NCI-H345 treated with DMSO at 0.1 percent for 48 hours (cell line): ENCODE results near the gene CCT3.
"Not testable (repeated sequence)": the region's sequence is repeated elsewhere in the genome, so short reads cannot be mapped to it uniquely, and the experiment has no call there.

Experiments
- DNase-seq: peaks from one replicate; lab custom pipeline; 2025; ENCODE audit not compliant: unreplicated experiment; lab: John Stamatoyannopoulos, UW

Gene CCT3

DNA sequence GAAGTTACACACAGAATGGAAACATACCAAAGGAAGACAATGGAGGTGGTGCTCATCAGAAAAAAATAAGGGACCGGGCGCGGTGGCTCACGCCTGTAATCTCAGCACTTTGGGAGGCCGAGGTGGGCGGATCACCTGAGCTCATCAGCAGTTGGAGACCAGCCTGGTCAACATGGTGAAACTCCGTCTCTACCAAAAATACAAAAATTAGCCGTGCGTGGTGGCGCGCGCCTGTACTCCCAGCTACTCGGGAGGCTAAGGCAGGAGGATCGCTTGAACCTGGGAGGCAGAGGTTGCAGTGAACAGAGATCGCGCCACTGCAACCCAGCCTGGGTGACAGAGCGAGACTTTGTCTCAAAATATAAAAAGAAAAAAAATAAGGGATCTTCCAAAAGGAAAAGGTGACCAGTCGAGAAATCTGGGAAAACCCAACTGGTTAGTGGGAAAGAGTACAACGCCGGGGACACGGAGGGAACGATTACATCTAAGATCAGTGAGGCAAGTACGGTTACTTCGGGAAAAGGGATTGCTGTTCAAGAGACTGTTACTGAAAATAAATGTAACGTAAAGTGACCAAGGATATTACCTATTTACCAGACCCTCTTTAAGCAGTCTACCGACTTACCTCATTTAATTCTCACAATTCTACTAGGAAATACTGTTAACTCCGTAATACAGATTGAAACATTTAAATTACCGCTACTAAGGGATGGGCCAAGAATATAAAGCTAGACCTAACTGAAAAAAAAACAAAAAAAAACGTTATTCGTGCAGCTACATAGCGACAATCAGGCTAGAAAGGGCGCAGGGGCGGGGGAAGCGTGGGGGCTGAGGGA, 822 bp downstream of the CCT3 start:
- peak; percentile 53 for DNase-seq

DNA sequence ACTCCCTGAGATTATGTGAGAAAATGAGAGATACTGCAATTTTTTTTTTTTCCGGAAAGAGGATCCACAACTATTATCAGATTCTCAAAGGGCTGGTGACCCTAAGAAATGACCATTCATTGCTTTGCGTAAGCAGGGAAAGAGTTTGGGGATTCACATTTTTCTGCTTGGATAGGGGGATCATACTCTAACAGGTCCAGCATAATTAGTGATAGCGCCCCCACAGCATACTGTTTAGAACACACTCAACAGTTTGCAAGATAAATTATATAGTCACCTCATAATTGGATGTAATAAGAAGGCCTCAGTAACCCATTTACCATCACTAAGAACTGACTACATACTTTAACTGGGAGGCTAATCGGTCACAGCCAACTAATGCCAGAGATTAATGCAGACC, 1.9 kb downstream of the CCT3 start:
- no peak for DNase-seq

DNA sequence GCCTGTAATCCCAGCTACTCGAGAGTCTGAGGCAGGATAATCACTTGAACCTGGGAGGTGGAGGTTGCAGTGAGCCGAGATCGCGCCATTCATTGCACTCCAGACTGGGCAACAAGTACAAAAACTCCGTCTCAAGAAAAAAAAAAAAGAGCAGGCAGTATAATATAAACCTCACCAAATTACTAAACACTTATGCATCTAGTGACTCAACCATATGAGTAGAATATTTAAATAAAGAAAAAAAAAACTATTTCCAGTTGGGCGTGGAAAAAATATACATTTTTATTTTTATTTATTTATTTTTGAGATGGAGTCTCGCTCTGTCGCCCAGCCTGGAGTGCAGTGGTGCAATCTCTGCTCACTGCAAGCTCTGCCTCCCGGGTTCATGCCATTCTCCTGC, 14.9 kb downstream of the CCT3 start:
- not testable (repeated sequence) for DNase-seq

DNA sequence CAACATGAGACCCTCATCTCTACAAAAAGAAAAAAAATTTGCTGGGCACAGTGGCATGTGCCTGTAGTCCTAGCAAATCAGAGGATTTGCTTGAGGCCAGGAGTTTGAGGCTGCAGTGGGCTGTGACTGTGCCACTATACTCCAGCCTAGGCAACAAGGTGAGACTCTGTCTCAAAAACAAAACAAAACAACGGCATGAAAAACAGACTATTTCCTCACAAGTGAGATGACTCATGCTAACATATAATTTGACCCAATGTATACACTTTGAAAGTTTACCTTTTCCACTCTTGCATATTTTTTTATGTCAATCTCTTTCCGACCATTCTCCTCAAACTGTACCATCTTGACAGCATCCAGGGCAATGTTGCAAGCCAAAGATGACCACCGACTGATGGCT, 17.5 kb downstream of the CCT3 start:
- no peak for DNase-seq

DNA sequence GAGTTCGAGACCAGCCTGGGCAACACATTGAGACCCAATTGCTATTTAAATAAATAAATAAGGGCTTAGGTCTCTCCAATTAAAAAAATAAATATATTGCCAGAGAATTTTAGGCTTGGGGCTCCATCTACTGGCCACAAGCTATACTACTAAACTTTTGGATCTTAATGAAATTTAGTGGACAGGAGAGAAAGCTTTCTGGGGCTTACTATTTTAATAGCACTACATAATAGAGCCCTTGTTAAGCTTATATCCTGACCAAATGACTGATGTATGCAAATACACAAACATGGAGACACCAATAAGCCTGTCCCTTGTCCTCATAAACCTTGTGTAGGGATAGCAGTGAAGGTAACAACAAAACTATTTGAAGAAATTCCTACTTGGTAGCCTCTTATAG, 18.4 kb downstream of the CCT3 start:
- DNase-seq, result peak; percentile 45

DNA sequence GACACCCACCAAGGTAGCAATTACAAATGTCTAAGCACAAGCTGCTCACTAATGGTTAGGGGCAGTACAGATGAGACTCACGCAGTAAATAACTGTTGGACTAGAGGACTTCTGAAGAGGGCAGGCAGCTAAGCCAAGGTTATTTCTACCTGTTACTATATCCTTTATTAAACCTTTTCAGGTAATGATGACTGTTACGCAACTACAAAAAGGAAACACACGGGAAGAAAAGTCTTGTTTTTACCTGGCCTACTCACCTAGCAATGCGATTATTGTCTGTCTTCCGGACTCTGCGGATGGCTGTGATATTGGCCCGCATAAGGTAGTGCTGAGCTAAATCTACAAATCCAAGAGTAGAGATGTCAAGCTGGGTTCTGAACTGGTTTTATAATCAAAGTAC, 21.2 kb downstream of the CCT3 start:
- no peak for DNase-seq

DNA sequence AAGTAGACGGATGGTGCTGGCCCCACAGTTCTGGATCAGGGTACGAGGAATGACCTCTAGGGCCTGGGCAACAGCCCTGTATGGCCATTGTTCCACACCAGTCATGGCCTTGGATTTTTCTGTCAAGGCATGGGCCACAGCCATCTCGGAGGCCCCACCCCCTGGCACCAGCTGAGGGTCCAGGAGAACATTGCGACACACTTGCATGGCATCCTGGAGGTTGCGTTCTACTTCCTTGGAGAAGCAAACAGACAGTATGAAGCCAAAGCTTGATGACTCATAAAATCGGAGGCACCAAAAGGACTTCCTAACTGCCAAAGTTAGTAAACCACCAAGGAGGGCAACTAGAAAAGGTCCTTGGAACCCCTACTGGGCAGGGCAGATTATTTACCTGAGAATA, 27.1 kb downstream of the CCT3 start:
- DNase-seq, result no peak

DNA sequence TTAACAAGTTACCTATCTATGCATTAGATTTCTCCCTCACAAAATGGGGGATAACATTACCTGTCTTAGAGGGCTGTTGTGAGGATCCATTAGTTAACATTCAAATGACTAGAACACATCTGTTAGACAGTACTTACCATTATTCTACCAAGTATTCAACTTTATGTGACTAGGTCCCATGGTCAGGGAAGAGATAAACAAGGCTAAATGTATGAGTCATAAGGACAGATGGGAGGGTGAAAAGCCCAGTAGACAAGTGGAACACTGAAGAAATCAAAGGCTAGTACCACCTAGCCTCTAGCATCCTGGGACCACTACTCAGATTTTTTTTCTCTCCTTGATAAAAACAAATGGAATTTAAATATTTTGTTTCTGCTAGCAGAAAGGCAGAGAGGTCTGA, 30.0 kb downstream of the CCT3 start:
- no peak for DNase-seq

DNA sequence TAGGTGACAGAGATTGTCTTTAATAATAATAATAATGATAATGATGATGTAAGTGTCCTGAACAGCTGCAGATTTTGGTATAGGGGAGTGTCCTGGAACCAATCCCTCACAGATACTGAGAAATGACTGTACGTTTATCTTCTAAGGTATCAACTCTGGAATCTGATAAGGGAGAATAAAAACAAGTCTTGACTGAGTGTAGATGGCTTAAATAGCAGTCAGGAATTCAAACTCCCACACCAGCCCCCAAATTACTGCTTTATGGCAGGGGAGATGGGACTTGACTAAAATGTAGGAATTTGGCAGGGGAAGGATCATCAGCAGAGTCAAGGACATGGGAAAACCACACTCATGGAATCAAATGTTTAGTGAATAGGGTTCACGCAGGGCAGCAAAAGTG, 32.9 kb downstream of the CCT3 start:
- DNase-seq, result no peak

DNA sequence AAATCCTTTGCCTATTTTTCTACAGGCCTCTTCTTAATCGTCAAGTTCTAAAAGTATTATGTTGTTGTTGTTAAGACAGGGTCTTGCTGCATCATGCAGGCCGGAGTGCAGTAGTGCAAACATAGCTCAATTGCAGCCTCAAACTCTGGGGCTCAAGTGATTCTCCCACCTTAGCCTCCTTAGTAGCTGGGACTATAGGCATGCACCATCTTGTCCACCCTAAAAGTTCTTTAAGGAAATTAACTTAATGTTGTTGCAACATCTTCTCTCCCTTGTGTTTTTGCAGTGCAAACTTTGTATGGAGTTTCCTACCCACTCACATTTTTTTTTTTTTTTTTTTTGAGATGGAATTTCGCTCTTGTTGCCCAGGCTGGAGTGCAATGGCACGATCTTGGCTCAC, 34.9 kb downstream of the CCT3 start:
- no peak for DNase-seq

DNA sequence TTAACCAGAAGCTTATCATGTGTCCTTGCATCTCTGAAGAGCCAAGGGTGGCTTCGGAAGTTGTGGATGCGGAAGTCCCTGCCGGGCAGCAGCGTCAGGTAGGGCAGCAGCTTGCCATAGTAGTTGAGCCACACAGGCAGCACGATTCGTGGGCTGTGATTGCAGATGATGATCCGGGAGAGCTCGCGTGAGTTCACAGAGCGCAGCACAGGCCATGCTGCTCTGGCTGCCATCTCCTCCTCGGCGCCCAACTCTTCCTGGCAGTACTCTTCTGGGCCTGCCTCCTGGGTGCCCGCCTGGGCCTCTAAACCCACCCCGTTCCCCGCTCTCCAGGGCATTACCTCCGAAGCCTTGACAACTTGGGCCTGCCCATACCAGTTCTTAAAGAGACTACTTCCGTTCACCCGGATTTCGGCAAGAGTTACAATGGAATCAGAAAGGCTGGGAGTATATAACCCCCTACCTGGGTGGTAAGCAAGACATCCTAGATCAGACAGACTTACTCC, 39.2 kb downstream of the CCT3 start, which contains the start of gene VHLL:
Gene VHLL, minus strand, starts transcription at position 456 of the 506 bp plus-strand sequence. Its CDS starts 118 bp downstream, at position 338.
- no peak for DNase-seq

DNA sequence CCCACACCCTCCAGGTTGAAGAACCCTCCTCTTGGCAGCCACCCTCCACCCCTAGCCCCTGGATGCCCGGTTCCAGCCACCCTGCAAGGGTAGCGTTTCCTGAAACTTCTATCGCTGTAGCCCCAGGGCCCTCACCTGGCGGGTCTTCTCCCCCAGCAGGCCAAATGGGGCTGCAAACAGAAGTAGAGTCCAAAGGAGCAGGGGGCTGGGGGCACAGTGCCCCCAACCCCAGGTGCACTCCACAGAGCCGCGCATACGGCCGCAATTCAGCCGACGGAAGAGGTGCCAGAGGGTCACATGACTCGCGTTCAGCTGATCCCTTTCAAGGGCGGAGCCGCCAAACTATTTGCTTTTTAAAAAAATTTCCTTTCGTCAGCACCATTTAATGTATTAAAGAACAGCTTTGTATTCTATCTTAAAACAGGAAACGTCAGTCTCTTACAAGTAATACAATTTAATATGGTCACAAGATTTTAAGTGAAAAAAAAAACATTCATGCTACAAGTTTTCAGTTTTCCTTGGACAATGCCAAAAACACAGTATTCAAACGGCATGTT, 42.6 kb downstream of the CCT3 start, which contains the start of gene GLMP:
Gene GLMP, minus strand, starts transcription at position 289 of the 557 bp plus-strand sequence. Its CDS starts 34 bp downstream, at position 255.
- peak; percentile 99 for DNase-seq

DNA sequence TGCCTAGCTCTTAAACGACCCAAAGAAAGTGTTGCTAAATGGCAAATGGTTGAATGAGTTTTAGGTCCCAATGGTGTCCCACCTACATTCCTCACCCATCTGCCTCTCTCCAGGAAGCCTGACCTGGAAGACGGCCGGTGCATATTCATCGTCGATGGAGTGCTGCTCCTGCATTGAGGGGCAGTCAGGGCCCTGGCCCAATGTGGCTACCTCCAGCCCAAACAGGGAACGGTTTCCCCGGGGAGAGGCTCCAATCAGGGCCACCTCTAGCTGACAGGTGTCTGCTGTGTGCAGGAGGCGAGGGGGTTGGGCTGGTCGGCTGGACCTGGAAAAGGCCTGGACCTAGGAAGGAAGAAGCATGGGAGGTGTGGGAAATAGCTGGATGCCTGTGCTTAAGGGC, 44.2 kb downstream of the CCT3 start:
- DNase-seq, result no peak

DNA sequence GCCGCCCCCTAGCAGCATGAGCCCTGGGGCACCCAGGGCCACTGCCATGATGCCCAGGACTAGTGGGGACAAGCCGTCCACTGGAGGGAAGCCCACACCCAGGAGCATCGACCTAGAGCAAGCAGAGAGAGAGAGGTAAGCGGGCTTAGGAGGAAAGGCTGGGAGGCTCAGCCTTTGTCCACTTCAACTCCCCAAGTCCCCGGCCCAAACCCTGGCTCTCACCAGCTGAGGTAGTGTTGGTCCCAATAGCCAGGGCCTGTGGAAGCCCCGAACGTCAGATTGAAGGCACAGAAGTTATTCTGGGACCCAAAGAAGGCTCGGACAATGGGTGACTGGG, 45.0 kb downstream of the CCT3 start:
- DNase-seq, result no peak

DNA sequence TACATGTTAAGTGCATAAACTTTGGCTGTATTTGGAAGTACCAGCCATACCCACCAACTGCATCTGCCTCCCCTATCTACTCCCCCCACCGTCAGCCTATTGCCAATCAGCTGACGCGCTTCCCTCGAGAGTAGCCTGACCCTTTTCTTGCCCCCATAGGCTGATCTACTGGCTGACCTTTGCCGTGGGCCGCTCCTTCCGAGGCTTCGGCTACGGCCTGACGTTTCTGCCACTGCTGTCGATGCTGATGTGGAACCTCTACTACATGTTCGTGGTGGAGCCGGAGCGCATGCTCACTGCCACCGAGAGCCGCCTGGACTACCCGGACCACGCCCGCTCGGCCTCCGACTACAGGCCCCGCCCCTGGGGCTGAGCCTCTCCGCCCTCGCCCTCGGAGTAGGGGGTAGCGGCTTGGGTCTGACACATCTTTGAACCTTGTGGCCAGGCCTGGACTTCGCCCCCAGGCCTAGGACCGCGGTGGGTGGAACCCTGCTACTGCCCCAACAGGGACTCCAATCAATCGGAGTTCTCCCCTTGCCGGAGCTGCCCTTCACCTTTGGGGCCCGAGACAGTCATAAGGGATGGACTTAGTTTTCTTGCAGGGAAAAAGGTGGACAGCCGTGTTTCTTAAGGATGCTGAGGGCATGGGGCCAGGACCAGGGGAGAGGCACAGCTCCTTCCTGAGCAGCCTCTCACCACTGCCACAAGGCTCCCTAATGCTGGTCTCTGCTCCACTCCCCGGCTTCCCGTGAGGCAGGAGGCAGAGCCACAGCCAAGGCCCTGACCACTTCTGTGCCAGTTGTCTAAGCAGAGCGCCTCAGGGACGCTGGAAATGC, 46.6 kb downstream of the CCT3 start:
- no peak for DNase-seq

DNA sequence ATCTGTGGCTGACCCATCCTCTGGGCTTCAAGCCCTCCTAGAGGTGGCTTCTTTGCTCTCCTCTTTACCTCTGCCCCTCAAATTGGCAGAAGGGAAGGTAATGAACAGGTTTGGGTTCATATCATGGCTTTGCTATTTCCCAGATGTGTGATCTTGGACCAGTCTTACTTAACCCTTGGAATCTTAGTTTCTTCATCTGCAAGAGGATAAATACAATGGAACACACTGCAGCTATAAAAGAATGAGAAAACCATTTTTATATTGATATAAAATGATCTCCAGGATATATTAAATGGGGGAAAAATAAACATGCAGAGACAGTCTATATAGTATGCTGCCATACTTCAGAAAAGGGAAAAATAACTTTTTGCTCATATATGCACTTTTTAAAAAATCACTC, 48.2 kb downstream of the CCT3 start:
- DNase-seq, result no peak

DNA sequence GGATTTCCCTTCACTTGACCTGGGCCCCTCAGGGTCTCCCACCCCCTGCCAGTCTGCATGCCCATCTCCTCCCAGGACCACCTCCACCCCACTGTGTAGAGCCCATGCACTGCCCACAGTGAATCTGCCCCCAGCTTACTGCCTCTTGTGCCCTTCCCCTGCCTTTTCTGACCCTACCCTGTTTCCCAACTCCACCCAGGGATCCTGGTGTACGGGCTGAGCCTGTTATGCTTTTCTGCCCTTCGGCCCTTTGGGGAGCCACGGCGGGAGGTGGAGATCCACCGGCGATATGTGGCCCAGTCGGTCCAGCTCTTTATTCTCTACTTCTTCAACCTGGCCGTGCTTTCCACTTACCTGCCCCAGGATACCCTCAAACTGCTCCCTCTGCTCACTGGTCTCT, 52.0 kb downstream of the CCT3 start:
- no peak for DNase-seq

DNA sequence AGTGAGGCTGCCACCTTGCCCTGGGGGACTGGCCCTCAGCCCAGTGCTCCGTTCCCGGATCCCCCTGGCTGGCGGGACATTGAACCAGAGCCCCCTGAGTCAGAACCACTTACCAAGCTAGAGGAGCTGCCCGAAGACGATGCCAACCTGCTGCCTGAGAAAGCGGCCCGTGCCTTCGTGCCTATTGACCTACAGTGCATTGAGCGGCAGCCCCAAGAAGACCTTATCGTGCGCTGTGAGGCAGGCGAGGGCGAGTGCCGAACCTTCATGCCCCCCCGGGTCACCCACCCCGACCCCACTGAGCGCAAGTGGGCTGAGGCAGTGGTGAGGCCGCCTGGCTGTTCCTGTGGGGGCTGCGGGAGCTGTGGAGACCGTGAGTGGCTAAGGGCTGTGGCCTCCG, 52.7 kb downstream of the CCT3 start:
- no peak for DNase-seq

DNA sequence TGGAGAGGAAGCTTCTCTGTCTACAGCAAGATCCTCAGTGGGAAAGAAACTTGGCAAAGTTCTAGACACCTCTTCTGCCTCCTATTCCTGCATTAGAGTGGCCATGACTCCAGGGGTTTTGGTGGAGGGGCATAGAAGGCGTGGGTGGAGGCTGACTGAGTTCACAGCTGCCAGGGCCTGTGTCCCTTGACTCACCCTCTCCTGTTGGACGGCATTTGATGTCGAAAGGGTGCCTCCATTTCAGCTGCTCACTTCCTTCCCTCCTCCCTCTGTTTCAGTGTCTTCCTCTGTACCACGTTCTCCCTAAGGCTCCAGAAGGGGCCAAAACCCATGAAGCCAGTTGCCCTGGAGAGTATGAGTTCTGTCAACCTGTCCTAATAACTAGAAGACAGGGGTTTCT, 53.3 kb downstream of the CCT3 start:
- DNase-seq, result no peak

DNA sequence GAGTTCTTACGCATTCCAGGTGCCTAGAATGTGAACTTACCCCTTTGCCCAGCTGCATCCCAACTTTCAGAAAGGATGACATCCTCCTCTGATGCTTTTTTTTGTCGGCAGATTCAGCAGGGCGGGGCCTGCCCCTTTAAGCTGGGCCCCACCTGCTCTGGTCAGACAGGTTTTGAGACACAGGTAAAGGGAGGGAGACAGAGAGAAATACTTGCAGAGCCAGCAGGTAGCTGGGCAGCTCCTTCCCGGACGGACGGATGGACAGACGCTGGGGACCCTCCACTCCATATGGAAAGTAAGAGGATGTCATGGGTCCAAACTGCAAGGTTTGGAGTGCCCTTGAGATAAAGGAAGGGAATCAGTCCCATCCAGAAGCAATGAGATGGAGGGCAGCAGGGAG, 54.0 kb downstream of the CCT3 start, which contains the start of gene TMEM79:
Gene TMEM79, plus strand, starts transcription at position 214 of the 400 bp plus-strand sequence. CDS start 902 bp downstream, outside the sequence.
- DNase-seq, result no peak

DNA sequence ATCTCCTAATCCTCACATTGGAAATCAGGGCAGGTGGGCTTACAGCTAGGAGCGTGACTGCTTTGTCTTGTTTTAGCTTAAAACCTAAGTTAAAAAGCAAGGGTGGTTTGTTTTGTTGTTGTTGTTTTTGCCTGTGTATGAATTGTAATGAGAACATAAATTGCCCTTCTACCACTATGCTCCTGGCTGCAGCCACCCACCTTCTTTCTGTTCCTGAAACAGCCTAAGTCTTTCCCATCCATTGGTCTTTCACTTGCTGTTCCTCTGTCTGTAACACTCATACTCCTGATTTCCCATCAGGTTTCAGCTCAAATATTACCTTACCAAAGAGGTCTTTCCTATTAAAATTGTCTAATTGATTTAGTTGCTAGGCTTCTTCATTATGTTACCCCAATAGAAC, 54.6 kb downstream of the CCT3 start:
- no peak for DNase-seq
